Tibial nerve (tissue), 4 donors: Measurements from ENCODE around the gene VIPR2.

Experiments
- EP300 ChIP-seq, 2 donors: sonication (generic); formaldehyde crosslinking; IDR thresholded peaks; one replicate each; pipeline ENCODE4 v1.6.1; 2017; ENCODE audit warnings: antibody characterized with exemption in 2 of 2, mild to moderate bottlenecking in 1 of 2
- TF ChIP-seq, protein P1 (sequence below), 5 experiments: fragments of 200-600 bp in 3 of 5; fragments of 450-650 bp in 2 of 5; sonication (generic) in 3 of 5; IDR thresholded peaks; one replicate each; pipeline ENCODE4 v1.5.1; 2016 to 2019; ENCODE audit warnings: antibody characterized with exemption in 5 of 5, mild to moderate bottlenecking in 3 of 5, moderate library complexity in 2 of 5

DNA sequence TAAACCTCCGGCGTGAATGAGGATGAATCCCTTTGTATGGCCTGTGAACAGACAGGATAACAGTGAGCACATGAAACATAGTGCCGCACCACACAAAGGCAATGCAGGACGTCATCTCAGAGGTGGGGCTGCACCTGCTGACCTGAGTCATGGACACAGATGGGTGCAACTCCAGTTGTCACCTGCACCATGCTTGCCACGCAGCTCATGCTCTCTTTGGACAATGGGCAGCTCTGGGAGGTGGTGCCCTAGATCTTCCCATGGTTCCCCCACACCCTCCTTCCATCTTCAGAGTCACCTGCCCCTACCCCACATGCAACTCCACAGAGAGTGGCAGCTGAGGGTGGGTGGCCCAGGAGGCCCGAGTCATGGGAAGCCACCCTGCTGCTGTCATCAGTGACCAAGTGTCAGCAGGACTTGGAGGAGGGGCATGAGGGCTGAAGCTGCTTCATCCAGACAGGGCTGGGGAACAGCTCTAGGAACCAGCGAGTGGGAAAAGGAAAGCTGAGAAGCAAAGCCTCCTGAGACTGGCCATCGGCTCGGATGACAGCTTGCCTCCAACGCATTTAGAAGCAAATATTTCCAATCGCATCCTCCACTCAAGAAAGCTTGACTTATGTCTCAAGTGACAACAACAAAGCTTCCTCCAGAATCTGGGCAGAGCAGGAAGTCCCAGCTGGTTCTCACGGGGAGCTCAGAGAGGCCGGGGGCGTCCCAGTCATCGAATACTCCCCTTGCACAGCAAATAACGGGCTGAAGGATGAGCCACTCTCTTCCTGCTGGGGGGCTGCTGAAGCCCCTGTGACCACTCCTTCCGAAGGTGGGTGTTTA, 27.1 kb downstream of the VIPR2 start:
- TF ChIP-seq, protein P1, sequence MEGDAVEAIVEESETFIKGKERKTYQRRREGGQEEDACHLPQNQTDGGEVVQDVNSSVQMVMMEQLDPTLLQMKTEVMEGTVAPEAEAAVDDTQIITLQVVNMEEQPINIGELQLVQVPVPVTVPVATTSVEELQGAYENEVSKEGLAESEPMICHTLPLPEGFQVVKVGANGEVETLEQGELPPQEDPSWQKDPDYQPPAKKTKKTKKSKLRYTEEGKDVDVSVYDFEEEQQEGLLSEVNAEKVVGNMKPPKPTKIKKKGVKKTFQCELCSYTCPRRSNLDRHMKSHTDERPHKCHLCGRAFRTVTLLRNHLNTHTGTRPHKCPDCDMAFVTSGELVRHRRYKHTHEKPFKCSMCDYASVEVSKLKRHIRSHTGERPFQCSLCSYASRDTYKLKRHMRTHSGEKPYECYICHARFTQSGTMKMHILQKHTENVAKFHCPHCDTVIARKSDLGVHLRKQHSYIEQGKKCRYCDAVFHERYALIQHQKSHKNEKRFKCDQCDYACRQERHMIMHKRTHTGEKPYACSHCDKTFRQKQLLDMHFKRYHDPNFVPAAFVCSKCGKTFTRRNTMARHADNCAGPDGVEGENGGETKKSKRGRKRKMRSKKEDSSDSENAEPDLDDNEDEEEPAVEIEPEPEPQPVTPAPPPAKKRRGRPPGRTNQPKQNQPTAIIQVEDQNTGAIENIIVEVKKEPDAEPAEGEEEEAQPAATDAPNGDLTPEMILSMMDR (IDR thresholded peaks at IDR 0.05) = no peak
- no peak for TF ChIP-seq EP300 (IDR thresholded peaks at IDR 0.05)
